Activated CD4-positive, CD25-positive, alpha-beta regulatory T cell treated with anti-CD3 and anti-CD28 coated beads, Interleukin-2, amount 50 U/mL, for 24 hours (primary cell): ENCODE measurements around the gene IFT22.
"Not testable (repeated sequence)": the region's sequence is repeated elsewhere in the genome, so short reads cannot be mapped to it uniquely, and the experiment has no call there.

Source experiments
- ATAC-seq, 2 donors: fragments of 150-1000 bp; cut with Tn5 transposase; one replicate each; pipeline ENCODE4 v1.10.0; 2021; ENCODE audit warnings: mild to moderate bottlenecking in 1 of 2, moderate library complexity in 1 of 2

The IFT22 gene

DNA sequence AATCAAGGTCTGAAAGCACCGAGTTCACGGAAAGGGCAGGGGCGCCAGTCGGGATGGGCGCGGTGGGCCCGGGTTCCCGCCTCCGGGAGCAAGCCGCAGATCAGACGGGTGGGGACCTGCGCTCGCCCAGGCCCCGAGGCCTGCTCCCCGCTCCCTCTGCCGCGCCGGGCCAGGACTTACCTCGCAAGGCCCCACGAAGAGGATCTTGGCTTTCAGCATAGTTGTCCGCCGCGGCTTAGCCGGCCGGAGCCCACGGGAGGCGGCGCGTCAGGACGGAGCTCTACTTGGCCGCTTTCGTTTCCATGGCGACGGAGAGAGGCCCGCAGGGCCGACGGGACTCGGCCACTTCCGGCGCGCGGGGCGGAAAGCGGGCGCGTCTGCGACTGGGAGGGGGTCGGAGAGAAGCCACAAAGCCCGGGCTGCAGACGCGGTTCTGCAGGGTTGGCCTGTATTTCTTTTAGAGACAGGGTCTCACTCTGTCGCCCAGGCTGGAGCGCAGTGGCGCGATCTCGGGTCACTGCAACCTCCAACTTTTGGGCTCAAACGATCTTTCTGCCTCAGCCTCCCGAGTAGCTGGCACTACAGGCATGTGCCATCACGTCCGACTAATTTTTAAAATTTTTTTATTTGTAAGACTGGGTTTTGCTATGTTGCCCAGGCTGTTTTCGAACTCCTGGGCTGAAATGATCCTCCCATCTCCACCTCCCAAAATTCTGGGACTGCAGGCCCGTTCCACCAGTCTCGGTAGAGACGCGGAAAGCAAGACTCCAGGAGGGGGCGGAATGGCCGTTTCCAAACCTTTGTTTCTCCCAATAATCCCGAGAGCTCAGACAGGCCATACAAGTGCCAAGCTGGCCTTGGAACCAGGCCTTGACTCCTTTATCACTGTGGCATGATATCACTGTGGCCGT, at the start of gene IFT22:
Gene IFT22, minus strand, starts transcription at position 322 of the 911 bp plus-strand sequence. Its CDS starts 103 bp downstream, at position 219.
- peak; percentile 96 for ATAC-seq

DNA sequence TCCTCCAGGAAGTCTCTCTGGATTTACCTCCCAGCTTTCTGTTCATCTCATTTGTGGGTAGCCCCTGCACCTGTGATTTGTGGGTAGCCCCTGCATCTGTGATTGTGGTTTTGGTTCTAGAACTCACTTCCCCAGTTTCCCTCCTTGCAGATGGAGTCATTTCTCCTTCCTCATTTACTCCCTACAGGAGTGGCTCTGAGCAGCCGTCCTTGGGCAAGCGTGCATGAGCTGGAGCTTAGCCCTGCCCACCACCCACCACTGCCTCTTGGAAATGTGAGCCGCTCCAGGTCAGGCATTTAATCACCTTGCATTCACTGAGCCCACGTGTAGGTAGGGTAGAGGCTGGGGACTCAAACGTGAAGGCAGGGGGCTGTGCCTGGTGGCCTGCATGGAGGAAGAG, 49.2 kb upstream of the IFT22 start:
- ATAC-seq = no peak

DNA sequence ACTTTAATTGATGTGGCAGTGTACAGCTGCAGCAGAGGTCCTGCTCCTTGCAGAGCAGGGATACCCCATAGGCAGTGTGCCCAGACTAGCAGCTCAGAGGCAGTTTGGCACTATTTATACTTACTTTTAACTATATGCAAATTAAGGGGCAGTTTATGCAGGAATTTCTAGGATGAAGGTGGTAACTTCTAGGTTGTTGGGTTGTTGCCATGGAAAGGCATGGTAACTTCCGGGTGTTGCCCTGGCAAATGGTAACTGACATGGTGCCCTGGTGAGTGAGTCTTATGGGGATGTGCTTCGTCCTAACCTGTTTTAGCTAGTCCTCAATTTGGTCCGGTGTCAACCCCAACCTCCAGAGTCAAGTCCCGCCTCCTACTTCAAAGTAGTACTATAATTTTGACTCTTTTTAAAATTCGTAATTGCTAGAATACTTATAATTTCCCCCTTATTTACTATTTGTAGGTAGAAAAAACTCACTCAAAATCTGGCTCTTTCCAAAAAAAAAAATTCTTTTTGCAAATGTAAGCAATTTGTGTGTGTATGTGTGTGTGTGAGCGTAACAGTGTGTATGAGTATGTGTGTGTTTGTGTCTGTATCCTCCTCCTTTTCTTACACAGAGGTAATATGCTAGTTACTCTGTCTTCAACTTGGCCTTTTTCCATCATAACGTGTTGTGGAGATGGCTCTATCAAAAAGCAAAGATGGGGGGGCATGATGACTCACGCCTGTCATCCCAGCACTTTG, 47.0 kb upstream of the IFT22 start:
- no peak for ATAC-seq

DNA sequence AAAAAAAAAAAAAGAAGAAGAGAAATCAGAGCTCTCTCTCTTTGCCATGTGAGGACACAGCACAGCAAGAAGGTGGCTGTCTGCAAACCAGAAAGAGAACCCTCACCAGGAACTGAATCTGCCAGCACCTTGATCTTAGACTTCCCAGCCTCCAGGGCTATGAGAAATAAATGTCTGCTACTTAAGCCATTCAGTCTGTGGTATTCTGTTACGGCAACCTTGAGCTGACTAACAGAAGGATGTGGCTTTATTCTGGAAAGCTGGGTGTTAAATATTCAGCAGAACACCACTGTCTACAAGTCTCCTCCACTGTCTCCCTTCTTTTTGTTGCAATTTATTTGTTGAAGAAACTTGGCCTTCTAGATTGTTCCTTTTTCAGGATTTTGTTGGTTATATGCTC, 46.1 kb upstream of the IFT22 start:
- ATAC-seq = no peak

DNA sequence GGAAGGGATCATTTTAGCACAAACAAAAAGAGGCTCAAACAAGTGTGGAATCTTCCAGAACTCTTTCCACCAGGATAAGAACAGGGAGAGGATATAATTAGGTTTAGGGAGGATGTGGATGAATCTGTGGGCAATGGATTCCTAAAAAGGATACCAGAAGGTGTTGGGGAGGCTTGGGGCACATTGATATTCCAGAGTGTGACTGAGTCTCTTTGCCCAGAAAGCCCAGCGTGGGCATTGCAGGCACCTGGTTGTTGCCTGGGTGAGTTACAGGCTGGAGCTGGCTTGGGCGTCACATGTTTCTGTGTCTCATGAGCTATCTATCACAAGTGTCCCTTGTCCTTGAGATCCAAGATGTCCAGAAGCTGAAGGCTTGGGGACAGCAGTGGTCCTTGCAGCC, 44.3 kb upstream of the IFT22 start:
- ATAC-seq = no peak

DNA sequence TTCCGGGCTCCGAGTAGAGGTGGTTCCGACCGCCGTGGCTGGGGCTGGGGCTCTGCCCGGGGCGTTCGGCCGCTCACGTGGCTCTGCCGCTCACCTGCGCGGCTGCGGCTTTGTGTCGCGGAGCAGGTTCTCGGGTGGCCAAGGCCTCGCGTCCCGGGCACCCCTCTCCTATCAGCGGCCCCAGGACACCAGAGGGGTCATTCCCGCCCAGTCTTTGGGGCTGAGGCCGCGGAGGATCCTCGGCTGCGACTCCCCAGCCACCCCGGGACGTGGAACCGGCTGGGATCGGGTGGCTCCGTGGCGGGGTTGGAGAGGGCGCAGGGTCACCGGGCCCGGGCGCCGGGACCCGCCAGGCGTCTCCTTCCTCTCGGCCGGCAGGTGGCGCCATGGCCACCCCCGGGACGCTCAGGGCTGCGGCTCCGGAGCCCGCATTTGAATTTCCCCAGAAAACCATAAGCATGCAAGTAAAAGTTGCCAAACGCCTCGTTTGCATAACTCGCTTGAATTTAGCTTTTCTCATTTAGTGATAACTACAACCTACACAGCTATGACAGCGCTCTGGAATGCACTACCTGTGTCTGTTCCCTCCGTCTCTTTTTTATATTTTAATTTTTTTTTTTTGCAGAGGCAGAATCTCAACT, 42.2 kb upstream of the IFT22 start:
- peak; percentile 82 to 86 for ATAC-seq

DNA sequence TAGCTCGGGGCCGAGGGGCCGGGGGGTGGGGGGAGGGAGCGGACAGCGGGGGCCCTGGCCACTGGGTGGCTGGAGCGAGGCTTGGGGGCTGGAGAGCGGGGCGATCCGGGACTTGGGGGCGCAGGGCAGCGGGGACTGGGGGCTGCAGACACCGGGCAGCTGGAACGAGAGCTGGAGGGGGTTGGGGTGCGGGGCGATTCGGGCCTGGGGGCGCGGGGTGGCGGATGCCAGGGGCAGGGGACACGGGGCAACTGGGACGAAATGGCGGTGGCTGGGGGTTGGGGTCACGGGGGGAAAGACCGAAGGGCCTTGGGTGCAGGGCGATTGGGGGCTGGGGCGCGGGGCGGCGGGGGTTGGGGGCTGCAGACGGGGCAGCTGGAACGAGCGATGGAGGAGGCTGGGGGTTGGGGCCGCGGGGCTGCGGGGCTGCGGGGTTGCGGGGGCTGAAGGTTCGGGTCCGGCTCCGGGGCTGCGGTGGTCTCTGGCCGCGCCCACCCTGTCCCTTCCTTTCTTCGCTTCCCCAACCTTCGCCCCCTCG, 41.7 kb upstream of the IFT22 start:
- ATAC-seq = no peak

DNA sequence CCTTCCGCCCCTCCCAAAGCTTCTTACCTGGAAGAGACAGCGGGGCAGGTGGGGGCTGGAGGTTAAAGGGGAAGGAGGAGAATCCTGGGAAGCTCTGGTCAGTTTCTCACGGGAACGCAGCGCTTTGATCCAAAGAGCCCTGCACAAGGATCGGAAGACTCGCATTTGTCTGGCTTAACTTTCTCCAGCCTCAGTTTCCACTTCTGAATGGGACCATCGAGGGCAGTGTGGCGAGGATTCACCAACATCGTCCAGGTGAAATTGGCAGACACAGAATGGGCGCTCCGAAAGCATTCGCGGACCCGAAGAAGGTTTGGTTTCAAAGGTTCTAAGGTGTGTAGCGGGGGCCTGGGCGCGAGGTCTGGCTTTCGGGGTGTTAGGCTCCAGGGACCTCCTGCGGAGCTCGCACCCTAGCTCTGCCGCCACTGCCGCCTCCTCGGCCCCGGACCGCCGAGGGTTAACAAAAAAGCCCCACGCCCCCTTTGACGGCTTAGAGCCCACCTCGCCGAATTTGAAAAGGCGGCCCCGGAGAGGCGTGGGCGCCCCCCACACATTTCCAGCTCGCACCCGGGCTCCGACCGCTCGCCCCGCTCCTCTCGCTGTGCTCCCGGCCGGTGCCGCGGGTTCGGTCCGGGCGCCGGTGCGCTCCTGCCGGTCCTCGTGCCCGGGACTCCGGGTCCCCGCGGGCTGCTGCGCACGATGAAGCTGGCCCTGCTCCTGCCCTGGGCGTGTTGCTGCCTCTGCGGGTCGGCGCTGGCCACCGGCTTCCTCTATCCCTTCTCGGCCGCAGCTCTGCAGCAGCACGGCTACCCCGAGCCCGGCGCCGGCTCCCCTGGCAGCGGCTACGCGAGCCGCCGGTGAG, 41.0 kb upstream of the IFT22 start, which contains the start of gene COL26A1:
Gene COL26A1, plus strand, starts transcription at position 542 of the 862 bp plus-strand sequence. Its CDS starts 158 bp downstream, at position 700.
- no peak for ATAC-seq

DNA sequence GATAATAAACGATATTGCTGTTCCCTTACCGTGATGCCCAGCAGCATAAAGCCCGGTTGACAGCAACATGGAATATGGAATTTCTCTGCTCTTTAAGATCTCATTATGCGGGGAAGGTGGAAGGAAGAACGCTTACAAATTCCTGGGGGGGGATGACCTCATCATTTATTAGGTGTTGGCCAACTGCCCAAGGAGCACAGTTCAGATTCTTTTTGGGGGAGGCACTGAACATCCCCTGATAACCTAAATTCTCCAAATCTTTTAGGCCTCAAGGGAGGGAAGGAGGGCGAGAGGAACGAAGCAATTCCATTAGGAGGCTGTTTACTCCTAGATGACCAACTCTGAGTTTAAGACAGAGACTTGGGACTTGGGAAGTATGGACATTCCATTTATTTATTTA, 35.8 kb upstream of the IFT22 start:
- ATAC-seq = no peak

DNA sequence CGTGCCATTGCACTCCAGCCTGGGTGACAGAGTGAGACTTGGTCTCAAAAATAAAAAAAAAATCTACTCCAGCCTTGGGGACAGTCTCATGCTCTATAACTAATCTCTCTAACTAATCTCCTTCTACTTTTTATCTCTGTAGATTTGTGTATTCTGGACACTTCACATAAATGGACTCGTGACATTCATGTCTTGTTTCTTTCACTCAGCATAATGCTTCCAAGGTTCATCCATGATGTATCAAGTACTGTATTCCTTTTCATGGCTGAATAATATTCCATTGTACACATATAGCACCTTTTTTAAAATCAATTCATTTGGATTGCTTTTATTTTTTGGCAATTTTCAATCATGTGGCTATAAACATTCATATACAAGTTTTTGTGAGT, 31.3 kb upstream of the IFT22 start:
- no peak for ATAC-seq

DNA sequence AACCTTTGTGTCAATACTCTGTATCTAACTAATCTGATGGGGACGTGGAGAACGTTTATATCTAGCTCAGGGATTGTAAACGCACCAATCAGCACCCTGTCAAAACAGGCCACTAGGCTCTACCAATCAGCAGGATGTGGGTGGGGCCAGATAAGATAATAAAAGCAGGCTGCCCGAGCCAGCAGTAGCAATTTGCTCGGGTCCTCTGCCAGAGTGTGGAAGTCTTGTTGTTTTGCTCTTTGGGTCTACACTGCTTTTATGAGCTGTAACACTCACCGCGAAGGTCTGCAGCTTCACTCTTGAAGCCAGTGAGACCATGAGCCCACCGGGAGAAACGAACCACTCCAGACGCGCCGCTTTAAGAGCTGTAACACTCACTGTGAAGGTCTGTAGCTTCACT, 27.7 kb upstream of the IFT22 start:
- ATAC-seq = not testable (repeated sequence)

DNA sequence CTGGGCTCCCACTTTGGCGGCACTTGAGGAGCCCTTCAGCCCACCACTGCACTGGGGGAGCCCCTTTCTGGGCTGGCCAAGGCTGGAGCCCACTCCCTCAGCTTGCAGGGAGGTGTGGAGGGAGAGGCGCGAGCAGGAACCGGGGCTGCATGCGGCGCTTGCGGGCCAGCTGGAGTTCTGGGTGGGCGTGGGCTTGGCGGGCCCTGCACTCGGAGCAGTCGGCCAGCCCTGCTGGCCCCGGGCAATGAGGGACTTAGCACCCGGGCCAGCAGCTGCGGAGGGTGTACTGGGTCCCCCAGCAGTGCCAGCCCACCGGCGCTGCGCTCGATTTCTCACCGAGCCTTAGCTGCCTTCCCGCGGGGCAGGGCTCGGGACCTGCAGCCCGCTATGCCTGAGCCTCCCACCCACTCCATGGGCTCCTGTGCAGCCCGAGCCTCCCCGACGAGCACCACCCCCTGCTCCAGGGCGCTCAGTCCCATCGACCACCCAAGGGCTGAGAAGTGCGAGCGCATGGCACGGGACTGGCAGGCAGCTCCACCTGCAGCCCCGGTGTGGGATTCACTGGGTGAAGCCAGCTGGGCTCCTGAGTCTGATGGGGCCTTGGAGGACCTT, 26.9 kb upstream of the IFT22 start:
- ATAC-seq = not testable (repeated sequence)

DNA sequence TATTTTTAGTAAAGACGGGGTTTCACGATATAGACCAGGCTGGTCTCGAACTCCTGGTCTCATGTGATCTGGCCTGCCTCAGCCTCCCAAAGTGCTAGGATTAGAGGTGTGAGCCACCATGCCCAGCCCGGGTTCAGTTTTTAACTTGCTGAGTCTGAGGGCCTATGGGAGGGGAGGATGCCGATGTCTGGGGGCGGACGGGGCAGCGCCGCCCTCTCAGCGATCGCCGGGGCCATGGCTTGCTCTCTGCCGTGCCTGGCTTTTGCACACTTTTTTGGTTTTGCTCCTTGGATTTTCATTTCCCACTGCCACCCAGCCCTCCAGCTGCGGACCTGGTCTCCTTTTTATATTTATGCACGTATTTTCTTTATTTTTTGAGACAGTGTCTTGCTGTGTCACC, 25.9 kb upstream of the IFT22 start:
- ATAC-seq = no peak

DNA sequence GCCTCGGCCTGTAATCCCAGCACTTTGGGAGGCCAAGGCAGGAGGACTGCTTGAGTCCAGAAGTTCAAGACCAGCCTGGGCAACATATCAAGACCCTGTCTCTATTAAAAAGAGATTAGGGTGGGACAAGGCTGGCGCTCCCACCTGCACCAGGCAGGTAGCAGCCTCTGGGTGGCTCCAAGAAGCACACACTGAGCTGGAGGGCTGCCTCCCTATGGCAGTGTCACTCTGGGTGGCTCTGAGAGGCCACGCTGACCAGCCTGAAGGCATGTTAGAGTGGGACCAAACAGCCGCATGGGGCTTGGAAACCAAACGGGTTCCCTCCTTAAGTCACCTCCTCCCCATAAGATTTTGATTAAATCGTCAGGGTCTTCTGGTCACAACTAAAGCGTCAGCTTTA, 21.3 kb upstream of the IFT22 start:
- ATAC-seq = no peak

DNA sequence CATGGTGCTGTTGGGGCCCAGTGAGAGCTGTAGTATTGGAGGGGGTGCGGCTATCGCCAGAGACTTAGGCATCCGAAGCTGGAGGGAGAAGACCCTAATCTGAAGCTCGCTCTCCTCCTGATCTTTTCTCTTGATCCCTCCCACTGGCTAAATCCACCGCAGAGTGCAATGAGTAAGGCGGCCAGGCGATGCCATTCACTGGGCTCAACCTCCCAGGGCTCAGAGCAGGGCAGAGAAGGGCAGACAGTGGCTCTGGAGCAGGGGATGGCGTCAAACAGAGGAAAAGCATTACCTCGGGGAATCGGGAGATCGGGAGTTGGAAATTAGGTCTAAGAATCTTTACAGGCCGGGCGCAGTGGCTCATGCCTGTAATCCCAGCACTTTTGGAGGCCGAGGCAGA, 18.8 kb upstream of the IFT22 start:
- ATAC-seq = no peak

DNA sequence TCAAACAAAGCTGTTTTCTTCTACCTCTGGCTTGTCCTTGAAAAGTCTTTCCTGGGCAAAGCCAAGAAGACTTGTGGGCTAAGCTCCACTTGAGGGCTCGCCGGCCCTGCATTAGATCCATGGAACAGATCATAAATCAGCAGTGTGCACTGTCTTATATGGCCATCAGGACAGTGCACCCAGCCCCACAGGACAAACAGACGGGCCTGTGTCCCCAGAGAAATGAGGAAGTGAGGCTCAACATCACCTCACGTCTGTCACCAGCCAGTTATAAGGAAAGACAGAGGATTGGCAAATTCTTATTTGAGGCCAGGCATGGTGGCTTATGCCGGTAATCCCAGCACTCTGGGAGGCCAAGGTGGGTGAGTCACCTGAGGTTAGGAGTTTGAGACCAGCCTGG, 12.3 kb upstream of the IFT22 start:
- ATAC-seq = no peak

DNA sequence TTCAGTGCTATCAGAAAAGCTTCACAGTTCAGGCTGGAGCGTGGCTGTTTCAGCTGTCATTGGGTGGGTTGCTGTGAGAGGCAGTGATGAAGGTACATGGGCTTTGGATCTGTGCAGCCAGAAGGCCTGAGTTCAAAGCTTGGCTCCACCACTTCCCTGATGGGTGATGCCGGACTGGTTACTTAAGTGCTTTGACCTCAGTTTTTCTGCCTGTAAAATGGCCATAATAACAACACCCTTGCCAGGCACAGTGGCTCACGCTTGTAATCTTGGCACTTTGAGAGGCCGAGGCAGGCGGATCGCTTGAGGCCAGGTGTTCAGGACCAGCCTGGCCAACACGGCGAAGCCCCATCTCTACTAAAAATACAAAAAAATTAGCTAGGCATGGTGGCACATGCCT, 10.4 kb upstream of the IFT22 start:
- ATAC-seq = no peak

DNA sequence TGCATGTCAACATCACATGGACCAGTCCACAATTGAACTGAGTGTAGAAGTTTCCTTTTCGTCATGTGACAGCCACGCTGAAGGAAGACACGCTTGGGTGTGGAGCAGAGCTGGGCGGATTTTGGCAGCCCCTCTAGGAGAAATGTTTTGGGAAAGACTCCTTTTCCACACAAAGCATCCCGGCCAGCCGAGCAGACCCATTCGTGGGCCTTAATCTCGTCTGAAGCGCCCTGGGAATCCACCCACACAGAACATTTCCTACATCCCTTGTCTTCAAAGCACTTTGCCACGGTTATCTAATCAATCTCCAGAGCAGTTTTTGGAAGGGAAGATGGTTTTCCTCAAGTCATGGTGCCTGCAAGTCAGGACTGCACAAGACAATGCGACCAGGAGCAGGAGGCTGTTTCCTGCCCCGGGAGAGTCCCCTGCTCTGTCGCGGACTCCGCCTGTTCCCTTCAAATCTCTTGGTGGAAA, 8.4 kb upstream of the IFT22 start:
- ATAC-seq = no peak

DNA sequence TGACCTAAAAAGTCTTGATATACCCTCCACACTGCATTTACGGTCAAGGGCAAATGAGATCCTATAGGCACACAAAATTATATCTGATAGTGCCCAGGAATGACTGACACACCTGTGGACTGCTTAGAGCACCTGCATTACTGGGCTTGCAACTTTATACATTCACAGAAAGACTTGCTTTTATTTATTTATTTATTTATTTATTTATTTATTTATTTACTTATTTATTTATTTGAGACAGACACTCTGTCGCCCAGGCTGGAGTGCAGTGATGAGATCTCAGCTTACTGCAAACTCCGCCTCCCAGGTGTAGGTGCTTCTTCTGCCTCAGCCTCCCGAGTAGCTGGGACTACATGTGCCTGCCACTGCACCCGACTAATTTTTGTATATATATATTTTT, 6.5 kb upstream of the IFT22 start:
- ATAC-seq = no peak

DNA sequence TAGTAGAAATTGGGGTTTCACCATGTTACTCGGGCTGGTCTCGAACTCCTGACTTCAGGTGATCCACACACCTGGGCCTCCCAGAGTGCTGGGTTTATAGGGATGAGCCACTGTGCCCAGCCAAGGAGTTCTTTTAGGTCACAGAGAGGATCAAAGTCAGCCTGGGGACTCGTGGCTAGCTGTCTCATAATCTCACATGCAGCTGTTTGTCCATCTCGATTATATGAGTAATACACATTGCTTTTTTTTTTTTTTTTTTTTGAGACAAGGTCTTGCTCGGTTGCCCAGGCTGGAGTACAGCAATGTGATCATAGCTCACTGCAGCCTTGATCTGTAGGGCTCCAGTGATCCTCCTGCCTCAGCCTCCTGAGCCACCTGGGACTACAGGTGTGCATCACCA, 2.2 kb downstream of the IFT22 start:
- no peak for ATAC-seq

DNA sequence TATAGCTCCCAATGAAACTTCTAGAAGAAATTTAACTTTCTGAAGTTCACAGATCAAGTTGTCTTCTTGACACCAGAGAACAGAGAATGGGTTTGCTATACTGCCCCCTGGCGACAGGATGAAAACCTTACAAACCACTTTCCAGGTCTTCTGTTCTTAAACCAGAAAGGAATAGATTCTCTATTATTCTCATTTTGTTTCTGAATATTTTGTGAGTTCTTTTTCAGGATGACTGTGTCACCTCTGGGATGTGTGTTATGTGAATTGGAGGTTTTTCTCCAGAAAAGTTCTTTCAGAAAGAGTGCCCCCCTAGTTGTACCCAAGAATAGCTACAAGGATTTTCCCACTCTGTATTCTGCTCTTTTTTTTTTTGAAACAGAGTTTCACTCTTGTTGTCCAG, 6.3 kb downstream of the IFT22 start:
- no peak for ATAC-seq
